ENCODE data around the gene F2.

Gene F2

GRCh38 chr11:46718155-46719019, 626 bp upstream of the F2 start:
- H3K4me3 ChIP-seq (ENCODE audit: low read length), result no peak overlapping the region
- TF ChIP-seq, protein P1, sequence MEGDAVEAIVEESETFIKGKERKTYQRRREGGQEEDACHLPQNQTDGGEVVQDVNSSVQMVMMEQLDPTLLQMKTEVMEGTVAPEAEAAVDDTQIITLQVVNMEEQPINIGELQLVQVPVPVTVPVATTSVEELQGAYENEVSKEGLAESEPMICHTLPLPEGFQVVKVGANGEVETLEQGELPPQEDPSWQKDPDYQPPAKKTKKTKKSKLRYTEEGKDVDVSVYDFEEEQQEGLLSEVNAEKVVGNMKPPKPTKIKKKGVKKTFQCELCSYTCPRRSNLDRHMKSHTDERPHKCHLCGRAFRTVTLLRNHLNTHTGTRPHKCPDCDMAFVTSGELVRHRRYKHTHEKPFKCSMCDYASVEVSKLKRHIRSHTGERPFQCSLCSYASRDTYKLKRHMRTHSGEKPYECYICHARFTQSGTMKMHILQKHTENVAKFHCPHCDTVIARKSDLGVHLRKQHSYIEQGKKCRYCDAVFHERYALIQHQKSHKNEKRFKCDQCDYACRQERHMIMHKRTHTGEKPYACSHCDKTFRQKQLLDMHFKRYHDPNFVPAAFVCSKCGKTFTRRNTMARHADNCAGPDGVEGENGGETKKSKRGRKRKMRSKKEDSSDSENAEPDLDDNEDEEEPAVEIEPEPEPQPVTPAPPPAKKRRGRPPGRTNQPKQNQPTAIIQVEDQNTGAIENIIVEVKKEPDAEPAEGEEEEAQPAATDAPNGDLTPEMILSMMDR (IDR thresholded peaks at IDR 0.05; ENCODE audit: insufficient read depth, low read depth, low read length, missing control alignments), result no peak
- peak; percentile 24 for DNase-seq (ENCODE audit: low read depth)

- no peak overlapping the region for H3K4me3 ChIP-seq (ENCODE audit: low read length)
- TF ChIP-seq, protein P1 (IDR thresholded peaks at IDR 0.05; ENCODE audit: insufficient read depth, low read depth, low read length, missing control alignments), result no peak
- no peak for DNase-seq (ENCODE audit: low read depth)
Observed at GRCh38 chr11:46719543-46720218, 668 bp downstream of the F2 start.

DNA sequence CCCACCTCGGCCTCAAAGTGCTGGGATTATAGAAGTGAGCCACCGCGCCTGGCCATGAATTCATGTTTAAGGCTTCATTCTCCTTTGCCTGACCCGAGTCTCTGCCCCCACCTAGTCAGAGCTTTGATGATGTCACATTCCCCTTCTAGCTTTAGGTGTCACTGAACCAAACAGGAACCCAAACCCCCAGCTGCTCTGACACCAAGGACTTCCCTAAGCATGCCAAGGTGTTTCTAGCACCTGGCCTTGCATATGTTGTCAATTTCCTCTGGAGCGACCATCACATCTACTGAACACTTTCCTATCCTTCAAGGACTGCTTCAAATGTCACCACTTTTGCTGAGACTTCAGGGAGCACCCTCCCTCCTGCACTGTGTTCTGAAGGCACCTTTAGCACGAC, 2.3 kb downstream of the F2 start:
- DNase-seq (ENCODE audit: low read depth), result no peak
- TF ChIP-seq, protein P1 (IDR thresholded peaks at IDR 0.05; ENCODE audit: insufficient read depth, low read depth, low read length, missing control alignments), result no peak

GRCh38 chr11:46722566-46723358, 3.7 kb downstream of the F2 start:
- H3K4me3 ChIP-seq (ENCODE audit: low read length), result no peak overlapping the region
- TF ChIP-seq, protein P1 (IDR thresholded peaks at IDR 0.05; ENCODE audit: insufficient read depth, low read depth, low read length, missing control alignments), result no peak
- no peak for DNase-seq (ENCODE audit: low read depth)

More for the DNA sequence above, 2.3 kb downstream of the F2 start:
- H3K4me3 ChIP-seq (ENCODE audit: low read length), result no peak overlapping the region

DNA sequence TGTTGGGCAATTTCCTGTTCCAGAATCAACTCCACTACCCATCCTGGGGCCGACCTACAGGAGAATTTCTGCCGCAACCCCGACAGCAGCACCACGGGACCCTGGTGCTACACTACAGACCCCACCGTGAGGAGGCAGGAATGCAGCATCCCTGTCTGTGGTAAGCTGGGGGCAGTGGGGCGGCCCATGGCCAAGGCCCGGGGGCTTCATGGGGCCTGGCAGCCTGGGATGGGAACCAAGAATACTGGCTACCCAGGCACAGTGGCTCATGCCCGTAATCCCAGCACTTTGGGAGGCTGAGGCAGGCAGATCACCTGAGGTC, 4.3 kb downstream of the F2 start:
- DNase-seq (ENCODE audit: low read depth), result no peak
- TF ChIP-seq, protein P1 (IDR thresholded peaks at IDR 0.05; ENCODE audit: insufficient read depth, low read depth, low read length, missing control alignments), result no peak
- H3K4me3 ChIP-seq (ENCODE audit: low read length), result no peak overlapping the region

- no peak for DNase-seq (ENCODE audit: low read depth)
- no peak overlapping the region for H3K4me3 ChIP-seq (ENCODE audit: low read length)
- TF ChIP-seq, protein P1 (IDR thresholded peaks at IDR 0.05; ENCODE audit: insufficient read depth, low read depth, low read length, missing control alignments), result no peak
Observed at GRCh38 chr11:46724088-46724487, 5.1 kb downstream of the F2 start.
